ENCODE measurements around the gene SOCS7.

Gene SOCS7

DNA sequence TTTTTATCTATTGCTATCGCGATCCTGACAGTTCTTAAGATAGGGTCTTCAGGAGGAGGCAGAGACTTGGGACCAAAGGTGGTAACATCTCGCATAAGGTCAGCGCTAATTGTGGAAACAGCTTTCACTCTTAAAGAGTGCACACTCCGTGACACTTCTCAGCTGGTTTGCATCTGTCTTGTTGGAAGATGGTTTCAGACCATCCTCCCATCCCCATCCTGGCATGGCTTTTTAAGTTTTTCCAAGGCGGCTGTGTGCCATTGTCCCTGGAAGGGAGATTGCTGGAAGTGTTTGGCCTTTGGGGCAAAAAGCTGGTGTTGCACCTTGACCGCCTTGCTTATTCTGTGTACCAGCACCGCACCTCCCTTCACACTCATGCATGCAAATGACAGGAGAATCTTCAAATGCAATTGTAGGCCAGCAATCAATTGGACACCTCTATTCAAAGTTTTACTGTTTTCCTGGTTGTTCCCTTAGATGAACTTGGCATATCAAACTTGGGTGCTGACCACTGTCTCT lies 1.5 kb downstream of the SOCS7 start:
- H3K4me3 ChIP-seq (replicated peaks; ENCODE audit: low read depth, low read length): peak overlapping the region; percentile 69
- TF ChIP-seq, protein P1, sequence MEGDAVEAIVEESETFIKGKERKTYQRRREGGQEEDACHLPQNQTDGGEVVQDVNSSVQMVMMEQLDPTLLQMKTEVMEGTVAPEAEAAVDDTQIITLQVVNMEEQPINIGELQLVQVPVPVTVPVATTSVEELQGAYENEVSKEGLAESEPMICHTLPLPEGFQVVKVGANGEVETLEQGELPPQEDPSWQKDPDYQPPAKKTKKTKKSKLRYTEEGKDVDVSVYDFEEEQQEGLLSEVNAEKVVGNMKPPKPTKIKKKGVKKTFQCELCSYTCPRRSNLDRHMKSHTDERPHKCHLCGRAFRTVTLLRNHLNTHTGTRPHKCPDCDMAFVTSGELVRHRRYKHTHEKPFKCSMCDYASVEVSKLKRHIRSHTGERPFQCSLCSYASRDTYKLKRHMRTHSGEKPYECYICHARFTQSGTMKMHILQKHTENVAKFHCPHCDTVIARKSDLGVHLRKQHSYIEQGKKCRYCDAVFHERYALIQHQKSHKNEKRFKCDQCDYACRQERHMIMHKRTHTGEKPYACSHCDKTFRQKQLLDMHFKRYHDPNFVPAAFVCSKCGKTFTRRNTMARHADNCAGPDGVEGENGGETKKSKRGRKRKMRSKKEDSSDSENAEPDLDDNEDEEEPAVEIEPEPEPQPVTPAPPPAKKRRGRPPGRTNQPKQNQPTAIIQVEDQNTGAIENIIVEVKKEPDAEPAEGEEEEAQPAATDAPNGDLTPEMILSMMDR (IDR thresholded peaks at IDR 0.05; ENCODE audit: low read depth, low read length, missing control alignments): no peak

DNA sequence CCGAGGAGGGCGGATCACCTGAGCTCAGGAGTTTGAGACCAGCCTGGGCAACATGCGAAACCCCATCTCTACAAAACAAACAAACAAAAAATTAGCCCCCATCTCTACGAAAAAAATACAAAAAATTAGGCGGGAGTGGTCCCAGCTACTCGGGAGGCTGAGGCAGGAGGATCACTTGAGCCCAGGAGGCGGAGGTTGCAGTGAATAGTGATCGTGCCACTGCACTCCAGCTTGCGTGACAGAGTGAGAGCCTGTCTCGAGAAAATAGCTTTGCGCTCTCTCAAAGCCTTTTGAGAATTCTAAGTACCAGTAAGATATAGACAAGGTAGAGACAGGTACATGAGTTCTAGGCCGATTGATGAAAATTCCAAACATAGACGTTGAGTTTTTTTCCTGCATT lies 2.0 kb downstream of the SOCS7 start:
- H3K4me3 ChIP-seq (replicated peaks; ENCODE audit: low read depth, low read length): peak overlapping the region; percentile 69
- DNase-seq (ENCODE audit: extremely low read depth, low read depth): no peak
- TF ChIP-seq, protein P1 (IDR thresholded peaks at IDR 0.05; ENCODE audit: low read depth, low read length, missing control alignments): no peak

More for the DNA sequence above, 1.5 kb downstream of the SOCS7 start:
- no peak for DNase-seq (ENCODE audit: extremely low read depth, low read depth)

DNA sequence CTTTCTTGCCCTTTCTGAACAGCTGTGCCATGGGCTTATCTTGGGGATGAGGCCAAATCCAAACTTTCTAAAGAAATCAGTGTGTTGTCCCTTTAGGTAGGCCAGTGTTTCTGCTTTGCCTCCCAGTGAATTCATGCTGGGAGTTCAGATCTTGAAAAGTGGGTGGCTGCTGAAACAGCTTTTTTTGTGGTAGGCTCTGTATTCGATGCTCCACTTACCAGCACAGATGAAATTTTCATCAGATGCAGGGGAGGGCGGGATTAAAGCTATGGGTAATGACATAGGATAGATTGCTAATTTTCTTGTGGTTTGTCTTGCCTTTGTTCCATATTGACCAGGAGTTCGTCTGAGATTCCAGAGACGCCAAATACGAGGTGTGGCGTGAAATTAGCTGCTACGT lies 2.8 kb downstream of the SOCS7 start:
- no peak overlapping the region for H3K4me3 ChIP-seq (replicated peaks; ENCODE audit: low read depth, low read length)
- TF ChIP-seq, protein P1 (IDR thresholded peaks at IDR 0.05; ENCODE audit: low read depth, low read length, missing control alignments): no peak
- no peak for DNase-seq (ENCODE audit: extremely low read depth, low read depth)

DNA sequence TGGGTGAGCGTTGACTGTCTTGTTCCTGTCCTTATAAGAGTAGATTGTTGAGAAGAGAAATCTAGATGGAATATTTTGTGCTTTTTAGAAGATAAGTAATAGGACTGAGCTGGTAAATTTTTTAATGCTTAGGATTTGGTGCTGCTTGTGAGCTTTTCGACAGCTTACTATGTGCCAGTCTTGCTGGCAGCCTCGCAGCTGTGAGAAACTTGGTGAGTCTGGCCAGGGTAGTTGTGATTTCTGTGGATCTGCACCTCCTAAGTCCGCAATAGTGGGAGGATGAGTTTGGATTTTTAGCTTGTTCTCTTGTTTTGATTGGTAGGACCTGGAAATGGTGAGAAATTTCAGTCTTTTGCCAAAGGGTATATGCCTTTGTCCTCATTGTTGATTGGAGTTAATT lies 3.6 kb downstream of the SOCS7 start:
- no peak for DNase-seq (ENCODE audit: extremely low read depth, low read depth)
- H3K4me3 ChIP-seq (replicated peaks; ENCODE audit: low read depth, low read length): no peak overlapping the region
- TF ChIP-seq, protein P1 (IDR thresholded peaks at IDR 0.05; ENCODE audit: low read depth, low read length, missing control alignments): no peak

DNA sequence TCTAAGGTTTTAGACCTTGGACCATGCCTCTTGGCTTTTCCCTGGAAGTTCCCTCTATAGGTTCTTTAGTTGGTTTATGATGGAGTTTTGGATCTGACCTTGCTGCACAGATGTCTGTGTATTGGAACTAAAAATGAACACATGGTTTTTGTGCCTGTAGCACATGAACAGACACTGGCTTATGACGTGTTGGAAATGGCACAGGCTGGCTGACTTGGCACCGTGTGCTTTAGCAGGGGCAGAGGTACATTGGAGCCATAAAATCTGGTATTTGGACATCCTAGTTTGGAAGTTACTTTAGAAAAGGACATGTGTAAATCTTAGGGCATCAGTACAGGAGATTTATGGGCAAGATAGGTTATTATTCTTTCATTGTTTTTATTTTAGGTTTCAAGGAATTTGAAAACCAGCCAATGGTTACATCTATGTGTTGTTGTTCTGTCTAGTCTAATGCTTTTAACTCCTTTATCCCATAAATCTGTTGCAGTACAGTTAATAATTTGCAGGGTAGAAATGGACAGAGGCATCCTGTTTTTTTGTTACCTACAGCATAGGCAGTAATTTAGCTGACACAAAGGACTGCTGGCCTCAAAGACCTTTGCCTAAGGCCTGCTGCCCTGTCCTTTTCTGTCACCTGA lies 6.0 kb downstream of the SOCS7 start:
- DNase-seq (ENCODE audit: extremely low read depth, low read depth): no peak
- TF ChIP-seq, protein P1 (IDR thresholded peaks at IDR 0.05; ENCODE audit: low read depth, low read length, missing control alignments): no peak
- no peak overlapping the region for H3K4me3 ChIP-seq (replicated peaks; ENCODE audit: low read depth, low read length)

DNA sequence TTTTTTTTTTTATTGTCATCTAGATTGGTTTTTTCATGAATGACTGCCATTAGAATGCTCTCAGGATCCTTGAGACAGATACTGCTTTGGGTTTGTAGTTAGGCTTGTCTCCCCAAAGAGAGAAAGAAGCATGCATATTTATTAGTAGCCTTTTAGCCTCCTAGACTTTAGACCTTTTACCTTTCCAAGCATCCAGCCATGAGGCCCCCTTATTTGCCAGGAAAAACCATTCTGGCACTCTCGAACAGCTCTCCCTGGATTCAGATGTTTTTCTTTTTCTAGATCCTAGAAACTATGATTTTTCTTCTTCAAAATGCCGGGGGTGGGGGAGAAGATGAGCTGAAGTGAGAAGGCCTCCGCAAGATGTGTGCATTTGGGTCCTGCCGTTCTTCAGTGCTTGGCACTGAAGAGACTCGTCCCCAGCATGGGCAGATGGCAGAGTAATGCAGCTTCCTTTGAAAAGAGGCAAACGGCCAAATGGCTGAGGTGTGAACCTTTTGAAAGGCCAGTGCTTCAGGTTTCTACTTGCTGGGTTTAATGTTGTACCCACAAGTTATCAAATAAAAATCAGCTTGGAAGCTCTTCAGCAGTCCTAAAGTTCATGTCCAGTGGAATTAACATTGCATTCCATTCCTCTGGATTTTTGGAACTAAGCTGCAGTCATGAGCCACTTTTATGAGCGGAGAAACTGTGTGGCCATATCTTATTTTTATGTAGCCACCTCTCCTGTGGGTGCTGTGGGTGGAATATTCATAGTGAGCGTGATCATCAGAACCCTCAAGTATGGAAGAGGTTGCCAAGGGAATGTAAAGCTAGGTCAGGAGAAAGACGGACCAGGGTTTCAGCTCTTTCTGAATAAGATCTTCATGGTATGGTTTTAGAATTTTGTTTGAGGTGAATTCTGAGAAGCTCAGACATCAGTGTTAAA lies 7.2 kb downstream of the SOCS7 start:
- no peak overlapping the region for H3K4me3 ChIP-seq (replicated peaks; ENCODE audit: low read depth, low read length)
- TF ChIP-seq, protein P1 (IDR thresholded peaks at IDR 0.05; ENCODE audit: low read depth, low read length, missing control alignments): no peak
- no peak for DNase-seq (ENCODE audit: extremely low read depth, low read depth)
